ENCODE results near the gene RMND5A.
"Not testable (repeated sequence)": the region's sequence is repeated elsewhere in the genome, so short reads cannot be mapped to it uniquely, and the experiment has no call there.

Gene RMND5A

DNA sequence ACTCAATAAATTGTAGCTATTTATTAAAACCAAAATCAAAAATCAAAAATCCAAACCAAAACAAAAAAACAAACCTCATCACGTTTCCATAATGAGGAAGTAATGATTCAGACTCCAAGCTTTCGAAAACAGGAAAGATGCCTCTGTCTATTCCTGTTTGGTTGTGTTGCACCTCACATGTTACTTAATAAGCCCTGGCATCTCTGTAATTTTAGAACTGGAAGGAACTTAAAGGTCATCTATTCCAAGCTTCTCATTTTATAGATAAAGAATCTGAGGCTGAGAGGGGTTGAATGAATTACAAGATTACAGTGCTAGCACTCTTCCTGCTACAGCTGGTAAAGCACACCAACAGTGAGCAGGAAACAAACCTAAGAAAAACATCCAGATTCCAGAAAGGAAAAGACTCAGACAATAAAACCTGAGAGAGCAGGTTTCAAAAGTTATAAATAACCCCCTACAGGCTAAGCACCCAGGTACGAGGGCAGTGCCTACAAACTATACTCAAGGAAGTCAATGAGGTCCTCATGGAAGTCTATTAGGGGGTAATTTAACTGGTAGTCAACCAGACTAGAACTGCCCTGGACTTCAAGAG, 5.4 kb upstream of the RMND5A start:
- DNase-seq (ENCODE audit: low read depth), result not testable (repeated sequence)

GRCh38 chr2:86719263-86719636, 841 bp upstream of the RMND5A start:
- not testable (repeated sequence) for DNase-seq (ENCODE audit: low read depth)

- peak; percentile 30 for DNase-seq (ENCODE audit: low read depth)
These were observed 639 bp downstream of the RMND5A start for GRCh38 chr2:86720540-86721320.

- not testable (repeated sequence) for DNase-seq (ENCODE audit: low read depth)
These were observed 5.6 kb downstream of the RMND5A start for GRCh38 chr2:86725706-86726105.

- DNase-seq (ENCODE audit: low read depth), result not testable (repeated sequence)
These were observed 12.0 kb downstream of the RMND5A start for GRCh38 chr2:86732040-86732525.

DNA sequence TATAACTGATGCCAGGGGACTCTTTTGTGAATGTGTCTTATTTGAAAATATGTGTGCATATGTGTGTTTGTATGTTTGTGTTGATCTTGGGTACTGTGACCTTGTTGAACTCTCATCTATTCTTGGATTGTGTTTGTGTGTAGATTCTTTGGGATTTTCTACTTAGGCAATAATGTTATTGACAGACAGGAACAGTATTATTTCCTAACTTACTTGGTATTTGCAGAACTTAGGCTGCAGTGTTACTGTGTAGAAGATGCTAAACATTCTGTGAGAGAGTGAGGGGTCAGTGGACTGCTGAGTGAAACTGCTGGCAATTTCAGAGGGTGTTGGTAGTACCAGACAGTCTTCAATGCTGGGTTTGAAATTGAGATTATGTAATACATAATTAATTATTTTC, 12.7 kb downstream of the RMND5A start:
- not testable (repeated sequence) for DNase-seq (ENCODE audit: low read depth)

- DNase-seq (ENCODE audit: low read depth), result not testable (repeated sequence)
These were observed 13.4 kb downstream of the RMND5A start for GRCh38 chr2:86733528-86733927.

- DNase-seq (ENCODE audit: low read depth), result not testable (repeated sequence)
These were observed 14.8 kb downstream of the RMND5A start for GRCh38 chr2:86734896-86735295.

GRCh38 chr2:86739485-86739884, 19.4 kb downstream of the RMND5A start:
- not testable (repeated sequence) for DNase-seq (ENCODE audit: low read depth)

DNA sequence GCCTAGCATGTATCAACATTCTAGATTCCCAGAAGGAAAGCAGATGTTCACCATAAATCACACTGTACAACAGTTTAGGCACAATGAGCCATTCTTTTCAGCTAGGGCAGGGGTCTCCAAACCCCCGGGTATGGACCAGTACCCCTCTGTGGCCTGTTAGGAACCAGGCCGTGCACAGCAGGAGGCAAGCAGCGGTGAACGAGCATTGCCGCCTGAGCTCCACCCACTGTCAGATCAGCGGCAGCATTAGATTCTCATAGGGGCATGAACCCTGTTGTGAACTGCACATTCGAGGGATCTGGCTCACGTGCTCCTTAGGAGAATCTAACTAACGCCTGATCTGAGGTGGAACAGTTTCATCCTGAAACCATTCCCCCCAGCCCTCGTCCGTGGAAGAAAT, 19.8 kb downstream of the RMND5A start:
- DNase-seq (ENCODE audit: low read depth), result not testable (repeated sequence)

DNA sequence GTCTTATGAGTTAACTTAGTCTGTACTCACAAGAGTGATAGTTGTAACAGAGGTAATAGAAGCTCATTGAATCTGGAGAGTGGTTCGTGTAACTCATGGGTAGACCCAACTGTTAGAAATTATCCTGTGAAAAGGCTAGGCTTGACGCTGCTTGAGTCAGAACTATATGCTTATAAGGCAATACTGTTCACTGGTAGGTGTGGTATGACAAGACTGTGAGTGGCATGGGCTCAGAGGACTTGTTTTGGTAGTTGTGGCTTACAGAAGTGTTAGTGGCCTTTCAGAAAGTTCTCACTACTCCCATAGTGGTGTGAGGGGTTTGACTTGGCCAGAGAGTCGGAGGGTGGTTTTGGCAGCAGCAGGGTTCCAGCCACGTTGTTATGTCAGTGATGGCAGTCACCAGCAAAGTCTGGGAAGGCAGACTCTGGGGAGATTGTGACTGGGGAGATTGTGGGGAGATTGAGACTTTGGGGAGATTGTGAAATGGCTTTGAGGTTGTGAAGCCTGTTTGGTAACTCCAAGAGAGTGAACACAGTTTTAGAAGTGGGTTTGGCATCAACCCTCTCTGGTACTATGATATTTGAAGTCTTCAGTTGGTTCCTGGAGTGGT, 21.9 kb downstream of the RMND5A start:
- DNase-seq (ENCODE audit: low read depth), result not testable (repeated sequence)

GRCh38 chr2:86744152-86744551, 24.1 kb downstream of the RMND5A start:
- DNase-seq (ENCODE audit: low read depth), result no peak

DNA sequence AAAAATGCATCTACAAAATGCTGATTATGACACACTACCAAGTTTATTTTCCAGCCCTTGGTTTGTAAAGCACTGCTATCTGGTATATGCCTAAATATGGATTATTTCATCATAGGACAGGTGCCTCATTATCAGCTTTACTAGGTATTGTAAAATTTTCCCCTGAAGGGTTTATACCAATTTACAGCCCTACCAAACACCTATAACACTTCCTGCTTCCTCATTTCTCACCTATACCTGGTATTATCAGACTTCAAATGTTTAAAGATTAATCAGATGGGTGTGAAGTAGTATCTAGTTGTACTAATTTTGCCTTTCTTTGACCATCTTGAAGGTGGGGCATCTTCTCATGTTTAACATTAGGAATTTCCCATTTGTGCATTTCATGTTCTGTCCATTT, 26.8 kb downstream of the RMND5A start:
- no peak for DNase-seq (ENCODE audit: low read depth)

DNA sequence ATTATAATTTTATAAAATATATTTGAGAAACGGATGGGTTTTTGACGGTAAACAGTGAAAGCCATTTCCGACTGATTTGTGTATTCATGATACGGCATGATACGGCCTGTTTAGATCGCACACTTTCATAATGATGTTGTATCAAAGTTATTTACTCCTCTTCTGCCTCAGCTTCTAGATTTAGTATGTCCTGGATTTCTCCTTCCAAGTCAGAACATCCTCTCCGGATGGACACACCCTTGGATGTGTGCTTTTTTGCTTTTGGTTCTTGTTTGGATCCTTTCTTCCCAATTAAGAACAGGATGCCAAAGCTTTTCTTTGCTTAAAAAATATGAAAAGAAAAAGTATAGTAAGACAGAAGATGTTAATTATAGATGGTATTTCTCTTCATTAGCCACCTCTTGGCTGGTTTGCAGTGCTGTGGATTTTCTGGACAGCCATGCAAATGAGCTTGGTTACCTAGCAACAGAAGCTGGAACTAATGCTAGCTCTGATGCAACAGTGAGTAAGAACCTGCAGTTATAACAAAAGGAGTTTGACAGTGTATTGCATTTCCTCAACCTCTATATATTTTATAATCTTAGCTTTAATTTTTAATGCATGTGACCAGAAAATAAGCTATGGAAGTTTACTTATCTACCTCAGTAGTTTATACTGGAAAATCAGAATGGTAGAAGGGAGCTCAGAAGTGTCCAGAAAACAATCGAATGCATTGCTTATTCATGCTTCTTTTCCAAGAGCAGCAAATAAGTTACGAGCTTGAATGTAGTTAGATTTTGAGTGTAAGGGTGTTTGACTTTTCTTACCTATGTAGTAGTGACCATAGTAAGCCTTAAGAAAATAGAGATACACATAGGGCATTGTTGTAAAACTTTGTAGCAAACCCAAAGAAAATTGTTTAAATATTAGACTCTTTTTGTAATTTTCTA, 27.9 kb downstream of the RMND5A start:
- DNase-seq (ENCODE audit: low read depth), result no peak

GRCh38 chr2:86750240-86750839, 30.2 kb downstream of the RMND5A start:
- DNase-seq (ENCODE audit: low read depth), result no peak

- DNase-seq (ENCODE audit: low read depth), result no peak
These were observed 31.7 kb downstream of the RMND5A start for GRCh38 chr2:86751778-86752177.

GRCh38 chr2:86752934-86753333, 32.8 kb downstream of the RMND5A start:
- DNase-seq (ENCODE audit: low read depth), result no peak

DNA sequence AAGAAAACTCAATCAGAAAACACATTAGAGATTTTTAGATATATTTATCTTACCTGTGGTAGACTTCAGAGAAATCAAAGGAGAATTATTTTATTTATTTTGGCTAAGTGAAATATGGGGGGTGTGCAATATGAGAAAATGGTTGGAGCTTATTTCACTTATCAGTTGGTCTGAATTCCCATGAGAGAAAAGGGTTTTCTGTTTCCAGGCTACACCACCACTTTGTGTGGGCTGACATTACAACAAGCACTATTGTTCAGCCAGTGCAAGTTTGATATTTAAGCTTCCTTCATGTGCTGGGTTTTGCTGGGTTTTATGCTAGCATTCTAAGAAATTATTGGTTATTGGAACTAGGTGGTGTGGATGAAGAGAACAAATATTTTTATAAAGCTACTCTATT, 33.5 kb downstream of the RMND5A start:
- DNase-seq (ENCODE audit: low read depth), result no peak

DNA sequence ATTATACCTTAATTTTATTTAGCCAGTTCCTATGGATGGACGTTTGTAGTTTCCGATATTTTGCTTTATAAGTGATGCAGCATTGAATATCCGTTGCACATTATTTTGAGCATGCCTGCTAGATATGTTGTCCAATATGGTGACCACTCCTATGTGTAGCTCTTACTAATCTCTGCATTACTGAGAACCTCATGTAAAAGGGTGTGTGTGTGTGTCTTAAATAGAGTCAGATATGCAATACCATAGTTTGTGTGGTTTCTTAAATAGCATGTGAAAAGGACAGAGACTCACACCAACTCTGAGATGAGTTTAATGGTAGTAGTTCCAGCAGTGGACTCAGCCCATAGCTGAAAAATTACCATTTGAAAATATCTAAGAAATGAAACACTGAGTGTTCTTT, 38.3 kb downstream of the RMND5A start:
- no peak for DNase-seq (ENCODE audit: low read depth)

GRCh38 chr2:86760371-86760770, 40.3 kb downstream of the RMND5A start:
- DNase-seq (ENCODE audit: low read depth), result no peak

DNA sequence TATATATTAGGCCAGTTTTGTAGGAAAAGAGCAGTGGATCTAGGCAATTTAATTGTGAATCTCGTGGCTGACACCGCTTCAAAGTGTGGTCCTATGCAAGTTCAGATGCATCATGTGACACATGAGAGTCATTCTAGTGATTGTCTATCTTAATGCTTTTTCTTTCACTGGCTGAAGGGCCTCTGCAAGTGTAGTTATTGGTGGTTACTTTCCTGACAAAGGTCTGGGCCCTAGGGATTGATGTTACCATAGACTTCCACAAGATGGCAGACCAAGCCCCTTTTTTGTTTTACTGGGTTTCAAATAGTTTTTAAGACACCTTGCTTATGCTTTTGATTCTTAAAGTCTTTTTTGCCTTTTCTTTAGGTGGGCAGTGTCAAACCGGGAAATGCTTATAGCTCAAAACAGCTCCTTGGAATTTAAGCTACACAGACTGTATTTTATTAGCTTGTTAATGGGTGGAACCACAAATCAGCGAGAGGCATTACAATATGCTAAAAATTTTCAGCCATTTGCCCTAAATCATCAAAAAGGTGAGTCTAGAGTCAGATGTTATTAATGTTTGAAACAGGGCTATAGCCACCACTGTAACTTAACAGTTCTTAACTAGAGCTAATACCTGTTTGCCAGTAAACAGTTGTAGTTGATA, 44.7 kb downstream of the RMND5A start:
- no peak for DNase-seq (ENCODE audit: low read depth)
